Activated CD4-positive, alpha-beta T cell treated with anti-CD3 and anti-CD28 coated beads, Interleukin-2, amount 10 ng/mL, durations not matched to agents 7 days and 5 days (primary cell): Measurements from ENCODE around the gene ASCC1. TPM values are rescaled to one million over a fixed set of nuclear protein-coding genes. Genes with fewer than 3 reads are reported as not detected.

ENCODE experiments used
- total RNA-seq, 2 experiments: library from RNA; stranded (reverse); gene quantifications; one replicate each; pipeline ENCODE4 v1.2.3, GENCODE V29; 2021

The ASCC1 gene
- total RNA-seq, 2 experiments from 2014 or later = 24.8 to 35.6 TPM

Other genes starting within 250 kb of the ASCC1 start
- 100 to 1,000 TPM; 423 to 424 TPM for gene SPOCK2, start 127.7 kb downstream of the ASCC1 start, total RNA-seq
- 10 to 100 TPM; 82.9 to 87.1 TPM for gene ANAPC16, start 264 bp downstream of the ASCC1 start, total RNA-seq
- gene DDIT4, start 57.6 kb upstream of the ASCC1 start, total RNA-seq = 100 to 1,000 TPM; 166 to 189 TPM
- gene DNAJB12, start 138.6 kb upstream of the ASCC1 start, total RNA-seq = 10 to 100 TPM; 31.8 to 34.5 TPM